Astrocyte (in vitro differentiated cells and primary cell): ENCODE data around the gene HOXA13. TPM values are rescaled to one million over a fixed set of nuclear protein-coding genes. Genes with fewer than 3 reads are reported as not detected.

Experiments used
- DNase-seq: peaks from one replicate; pipeline ENCODE4 v3.0.0-alpha.2; 2010; ENCODE audit warnings: low read depth
- FAIRE-seq: peaks from 2 replicates; lab custom pipeline; 2011; peaks lifted over from hg19 to GRCh38; lab: Jason Lieb, UNC
- H2AFZ ChIP-seq: 2 replicates; pipeline ENCODE4 v1.6.0; 2012; ENCODE audit warnings: low read depth, low read length, inconsistent platforms
- H3K27ac ChIP-seq: 2 replicates; pipeline ENCODE4 v1.5.1; 2011; ENCODE audit warnings: low read depth, low read length, inconsistent platforms
- H3K27me3 ChIP-seq: 2 replicates; pipeline ENCODE4 v1.6.0; 2011; ENCODE audit warnings: low read length, inconsistent platforms; ENCODE audit not compliant: insufficient read depth
- H3K36me3 ChIP-seq: 2 replicates; pipeline ENCODE4 v1.5.1; 2011; ENCODE audit warnings: low read length, inconsistent platforms; ENCODE audit not compliant: insufficient read depth
- H3K4me1 ChIP-seq: 2 replicates; pipeline ENCODE4 v1.5.1; 2011; ENCODE audit warnings: low read length, inconsistent platforms; ENCODE audit not compliant: insufficient read depth
- H3K4me2 ChIP-seq: 2 replicates; pipeline ENCODE4 v1.6.0; 2012; ENCODE audit warnings: low read length, inconsistent platforms
- H3K4me3 ChIP-seq: 2 replicates; pipeline ENCODE4 v1.5.1; 2011; ENCODE audit warnings: low read depth, mild to moderate bottlenecking, low read length, inconsistent platforms; ENCODE audit not compliant: insufficient read depth
- H3K79me2 ChIP-seq: 2 replicates; pipeline ENCODE4 v1.6.0; 2012; ENCODE audit warnings: mild to moderate bottlenecking, low read length, inconsistent platforms; ENCODE audit not compliant: insufficient read depth
- H3K9ac ChIP-seq: 2 replicates; pipeline ENCODE4 v1.6.0; 2012; ENCODE audit warnings: mild to moderate bottlenecking, low read length, inconsistent platforms
- H3K9me3 ChIP-seq: 2 replicates; pipeline ENCODE4 v1.5.1; 2012; ENCODE audit warnings: low read depth, mild to moderate bottlenecking, low read length, inconsistent platforms; ENCODE audit not compliant: insufficient read depth
- H4K20me1 ChIP-seq: 2 replicates; pipeline ENCODE4 v1.6.0; 2012; ENCODE audit warnings: low read length, inconsistent platforms; ENCODE audit not compliant: insufficient read depth
- H3K27ac Mint-ChIP-seq: one replicate; pipeline ENCODE4 v1.8.0; 2021; ENCODE audit warnings: mild to moderate bottlenecking, mixed read lengths; ENCODE audit not compliant: unreplicated experiment
- H3K27me3 Mint-ChIP-seq: one replicate; pipeline ENCODE4 v1.8.0; 2021; ENCODE audit warnings: low read depth, mixed read lengths; ENCODE audit not compliant: unreplicated experiment
- H3K36me3 Mint-ChIP-seq: one replicate; pipeline ENCODE4 v1.8.0; 2021; ENCODE audit warnings: low read depth, mixed read lengths; ENCODE audit not compliant: unreplicated experiment
- H3K4me1 Mint-ChIP-seq: one replicate; pipeline ENCODE4 v1.8.0; 2021; ENCODE audit warnings: low read depth, mixed read lengths; ENCODE audit not compliant: unreplicated experiment
- H3K4me3 Mint-ChIP-seq: one replicate; pipeline ENCODE4 v1.8.0; 2021; ENCODE audit warnings: mild to moderate bottlenecking, moderate library complexity, mixed read lengths; ENCODE audit not compliant: unreplicated experiment
- H3K9me3 Mint-ChIP-seq: one replicate; pipeline ENCODE4 v1.8.0; 2021; ENCODE audit warnings: mild to moderate bottlenecking, mixed read lengths; ENCODE audit not compliant: unreplicated experiment
- EZH2 ChIP-seq: IDR thresholded peaks from 2 replicates; pipeline ENCODE4 v1.6.1; 2012; ENCODE audit warnings: mild to moderate bottlenecking, low read length, inconsistent platforms; ENCODE audit not compliant: insufficient read depth
- total RNA-seq: library from RNA; stranded (reverse); gene quantifications from 2 replicates; pipeline ENCODE4 v1.2.1, GENCODE V29; 2021
- TF ChIP-seq, protein P1 (sequence below): IDR thresholded peaks from 2 replicates; pipeline ENCODE4 v1.5.1; 2011; ENCODE audit warnings: low read depth, mild to moderate bottlenecking, inconsistent platforms, low read length, moderate library complexity; ENCODE audit not compliant: insufficient read depth

HOXA13 gene
- total RNA-seq, 1 donor from 2014 or later: not detected

DNA sequence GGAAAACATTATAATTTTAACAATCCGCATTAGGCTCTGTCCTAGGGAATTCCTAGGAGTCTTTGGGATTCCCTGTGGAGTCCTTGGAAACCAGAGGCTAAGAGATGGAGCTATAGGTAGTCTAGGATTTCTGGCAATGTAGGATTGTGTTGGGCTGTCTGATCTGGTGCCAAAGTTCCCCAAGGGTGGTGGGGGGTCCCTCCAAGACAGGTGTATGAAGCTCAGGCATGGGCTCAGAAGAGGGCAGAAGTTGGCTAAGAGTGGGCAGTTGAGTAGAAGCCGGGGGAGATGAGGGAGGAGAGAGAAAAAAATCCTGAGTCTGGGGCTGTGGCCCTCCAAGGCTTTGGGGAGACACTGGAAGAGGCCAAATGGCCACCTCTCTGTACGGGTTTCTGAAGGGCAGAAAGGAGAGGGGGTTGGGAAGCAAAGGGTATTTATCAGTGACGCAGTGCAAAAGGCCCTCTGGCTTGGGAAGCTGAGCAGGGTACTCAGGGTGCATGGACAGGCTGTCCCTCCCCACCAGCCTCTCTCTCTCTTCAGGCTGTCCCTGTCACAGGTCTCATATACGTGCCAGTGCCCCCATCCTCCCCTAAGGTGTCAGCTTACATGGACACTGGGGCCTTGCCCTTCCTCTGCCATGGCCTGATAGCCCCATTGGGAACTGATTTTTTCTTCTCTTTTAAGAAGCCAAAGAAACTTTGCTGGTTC, 53.2 kb downstream of the HOXA13 start:
- Histone ChIP-seq H3K27me3 (peaks cover 94% of the 10 kb centered on the region), H3K4me2 (no peak overlapping the region), H3K9ac (no peak overlapping the region), H3K9me3 (peaks cover 18% of the 10 kb centered on the region), H4K20me1 (peaks cover 2% of the 10 kb centered on the region), H3K27ac (no peak overlapping the region), H3K4me1 (peaks cover 5% of the 10 kb centered on the region), H3K36me3 (no peaks in the 10 kb centered on the region), H3K4me3 (no peak overlapping the region), H3K79me2 (no peaks in the 10 kb centered on the region), H2AFZ (no peak overlapping the region)
- H3K36me3 Mint-ChIP-seq: peaks cover under 1% of the 10 kb centered on the region
- peaks cover 86% of the 10 kb centered on the region for H3K27me3 Mint-ChIP-seq
- DNase-seq (no peak), FAIRE-seq (no peak)
- no peak for TF ChIP-seq EZH2
- TF ChIP-seq, protein P1, sequence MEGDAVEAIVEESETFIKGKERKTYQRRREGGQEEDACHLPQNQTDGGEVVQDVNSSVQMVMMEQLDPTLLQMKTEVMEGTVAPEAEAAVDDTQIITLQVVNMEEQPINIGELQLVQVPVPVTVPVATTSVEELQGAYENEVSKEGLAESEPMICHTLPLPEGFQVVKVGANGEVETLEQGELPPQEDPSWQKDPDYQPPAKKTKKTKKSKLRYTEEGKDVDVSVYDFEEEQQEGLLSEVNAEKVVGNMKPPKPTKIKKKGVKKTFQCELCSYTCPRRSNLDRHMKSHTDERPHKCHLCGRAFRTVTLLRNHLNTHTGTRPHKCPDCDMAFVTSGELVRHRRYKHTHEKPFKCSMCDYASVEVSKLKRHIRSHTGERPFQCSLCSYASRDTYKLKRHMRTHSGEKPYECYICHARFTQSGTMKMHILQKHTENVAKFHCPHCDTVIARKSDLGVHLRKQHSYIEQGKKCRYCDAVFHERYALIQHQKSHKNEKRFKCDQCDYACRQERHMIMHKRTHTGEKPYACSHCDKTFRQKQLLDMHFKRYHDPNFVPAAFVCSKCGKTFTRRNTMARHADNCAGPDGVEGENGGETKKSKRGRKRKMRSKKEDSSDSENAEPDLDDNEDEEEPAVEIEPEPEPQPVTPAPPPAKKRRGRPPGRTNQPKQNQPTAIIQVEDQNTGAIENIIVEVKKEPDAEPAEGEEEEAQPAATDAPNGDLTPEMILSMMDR: no peak
- no peak overlapping the region for H3K27ac Mint-ChIP-seq
- peaks cover 56% of the 10 kb centered on the region for H3K9me3 Mint-ChIP-seq
- H3K4me3 Mint-ChIP-seq: no peak overlapping the region
- H3K4me1 Mint-ChIP-seq: no peaks in the 10 kb centered on the region

DNA sequence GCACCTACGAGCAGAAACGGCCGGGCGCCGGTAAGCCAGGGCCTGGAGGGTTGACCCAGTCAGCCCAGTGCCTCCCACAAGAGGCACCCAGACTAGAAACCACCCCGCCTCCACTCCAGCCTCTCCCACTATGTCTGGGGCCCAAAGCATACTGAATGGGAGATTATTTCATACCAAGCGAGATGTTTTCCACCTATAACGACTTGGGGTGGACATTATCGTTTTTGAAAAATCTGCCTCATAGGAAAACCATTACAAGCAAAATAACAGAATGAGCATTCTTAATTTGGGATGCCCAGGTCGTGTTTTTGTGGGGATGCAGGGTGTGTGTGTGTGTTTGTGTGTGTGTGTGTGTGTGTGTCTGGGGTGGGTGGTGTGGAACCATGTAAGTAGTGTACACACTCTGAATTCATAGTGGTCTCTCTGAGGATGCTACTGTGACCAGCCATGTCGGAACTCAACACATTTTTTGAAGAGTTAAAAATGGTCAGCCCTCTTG, 53.9 kb downstream of the HOXA13 start:
- no peak overlapping the region for H3K4me3 Mint-ChIP-seq
- Histone ChIP-seq H3K36me3 (no peaks in the 10 kb centered on the region), H3K4me1 (peaks cover 1% of the 10 kb centered on the region), H3K27ac (no peak overlapping the region), H3K4me2 (no peak overlapping the region), H3K79me2 (no peaks in the 10 kb centered on the region), H3K9me3 (peaks cover 18% of the 10 kb centered on the region), H3K27me3 (peaks cover 94% of the 10 kb centered on the region), H4K20me1 (peaks cover 2% of the 10 kb centered on the region), H3K9ac (no peak overlapping the region), H3K4me3 (no peak overlapping the region), H2AFZ (no peak overlapping the region)
- H3K27me3 Mint-ChIP-seq: peaks cover 86% of the 10 kb centered on the region
- no peak for TF ChIP-seq EZH2
- TF ChIP-seq, protein P1: no peak
- DNase-seq: no peak
- no peaks in the 10 kb centered on the region for H3K4me1 Mint-ChIP-seq
- H3K27ac Mint-ChIP-seq: no peak overlapping the region
- H3K9me3 Mint-ChIP-seq: peaks cover 55% of the 10 kb centered on the region
- peaks cover 3% of the 10 kb centered on the region for H3K36me3 Mint-ChIP-seq
- no peak for FAIRE-seq
